Measurements from ENCODE around the gene SSBP2.

Gene SSBP2

GRCh38 chr5:81773161-81773560 lies 22.3 kb upstream of the SSBP2 start:
- TF ChIP-seq CTCF (IDR thresholded peaks at IDR 0.05; ENCODE audit: extremely low read depth, insufficient read depth, missing control alignments), result no peak

GRCh38 chr5:81772488-81772887 lies 21.6 kb upstream of the SSBP2 start:
- no peak for TF ChIP-seq CTCF (IDR thresholded peaks at IDR 0.05; ENCODE audit: extremely low read depth, insufficient read depth, missing control alignments)
- in situ Hi-C loops (cut with MboI; ENCODE audit: low pct_unique_long_range_greater_than_20kb, low sequenced_read_pairs, unreplicated experiment), result no loop called here
- DNase-seq (ENCODE audit: low spot score), result no peak

More at GRCh38 chr5:81773161-81773560, 22.3 kb upstream of the SSBP2 start:
- no peak for DNase-seq (ENCODE audit: low spot score)
- in situ Hi-C loops (cut with MboI; ENCODE audit: low pct_unique_long_range_greater_than_20kb, low sequenced_read_pairs, unreplicated experiment), result no loop called here

GRCh38 chr5:81768935-81769452 lies 18.1 kb upstream of the SSBP2 start:
- no peak for DNase-seq (ENCODE audit: low spot score)
- in situ Hi-C loops (cut with MboI; ENCODE audit: low pct_unique_long_range_greater_than_20kb, low sequenced_read_pairs, unreplicated experiment), result no loop called here
- TF ChIP-seq CTCF (IDR thresholded peaks at IDR 0.05; ENCODE audit: extremely low read depth, insufficient read depth, missing control alignments), result no peak

GRCh38 chr5:81767938-81768337 lies 17.0 kb upstream of the SSBP2 start:
- no peak for DNase-seq (ENCODE audit: low spot score)
- in situ Hi-C loops (cut with MboI; ENCODE audit: low pct_unique_long_range_greater_than_20kb, low sequenced_read_pairs, unreplicated experiment), result no loop called here

GRCh38 chr5:81767097-81767496 lies 16.2 kb upstream of the SSBP2 start:
- no peak for TF ChIP-seq CTCF (IDR thresholded peaks at IDR 0.05; ENCODE audit: extremely low read depth, insufficient read depth, missing control alignments)
- DNase-seq (ENCODE audit: low spot score), result no peak
- in situ Hi-C loops (cut with MboI; ENCODE audit: low pct_unique_long_range_greater_than_20kb, low sequenced_read_pairs, unreplicated experiment), result no loop called here

More at GRCh38 chr5:81767938-81768337, 17.0 kb upstream of the SSBP2 start:
- no peak for TF ChIP-seq CTCF (IDR thresholded peaks at IDR 0.05; ENCODE audit: extremely low read depth, insufficient read depth, missing control alignments)

GRCh38 chr5:81766611-81767010 lies 15.7 kb upstream of the SSBP2 start:
- no peak for DNase-seq (ENCODE audit: low spot score)
- no peak for TF ChIP-seq CTCF (IDR thresholded peaks at IDR 0.05; ENCODE audit: extremely low read depth, insufficient read depth, missing control alignments)
- in situ Hi-C loops (cut with MboI; ENCODE audit: low pct_unique_long_range_greater_than_20kb, low sequenced_read_pairs, unreplicated experiment), result no loop called here
